DND-41 (cell line): ENCODE measurements around the gene TCF7L2.

ENCODE experiments used
- ATAC-seq: fragments of 200-7000 bp; cut with Tn5 transposase; 3 replicates; pipeline ENCODE4 v1.9.1; 2021; ENCODE audit warnings: low read depth; ENCODE audit not compliant: insufficient read depth
- DNase-seq: peaks from one replicate; pipeline ENCODE4 v3.0.0-alpha.2; 2020
- H2AFZ ChIP-seq: 2 replicates; pipeline ENCODE4 v1.6.0; 2012; ENCODE audit warnings: low read depth, low read length
- H3K27ac ChIP-seq: 2 replicates; pipeline ENCODE4 v1.5.1; 2012; ENCODE audit warnings: low read length, inconsistent platforms
- H3K27me3 ChIP-seq: fragments of 200-600 bp; sonication (generic); 2 replicates; pipeline ENCODE4 v1.6.0; 2012; ENCODE audit warnings: low read length, mild to moderate bottlenecking, inconsistent platforms; ENCODE audit not compliant: insufficient read depth, poor library complexity
- H3K36me3 ChIP-seq: 2 replicates; pipeline ENCODE4 v1.5.1; 2012; ENCODE audit warnings: low read length, inconsistent platforms; ENCODE audit not compliant: insufficient read depth
- H3K4me1 ChIP-seq: 2 replicates; pipeline ENCODE4 v1.5.1; 2012; ENCODE audit warnings: mild to moderate bottlenecking, low read length; ENCODE audit not compliant: insufficient read depth
- H3K4me2 ChIP-seq: 2 replicates; pipeline ENCODE4 v1.6.0; 2012; ENCODE audit warnings: mild to moderate bottlenecking, moderate library complexity, low read length, inconsistent platforms; ENCODE audit not compliant: insufficient read depth
- H3K4me3 ChIP-seq, 2 experiments: fragments of 200-600 bp in 1 of 2; shearing (Covaris generic) in 1 of 2; 2 replicates each; pipeline ENCODE4 v1.5.1; 2012 to 2016; ENCODE audit warnings: inconsistent platforms in 2 of 2, low read length in 2 of 2, mild to moderate bottlenecking in 2 of 2, low read depth in 1 of 2, moderate library complexity in 1 of 2
- H3K79me2 ChIP-seq: 2 replicates; pipeline ENCODE4 v1.6.0; 2012; ENCODE audit warnings: low read length, inconsistent platforms; ENCODE audit not compliant: insufficient read depth
- H3K9ac ChIP-seq: 2 replicates; pipeline ENCODE4 v1.6.0; 2012; ENCODE audit warnings: low read depth, mild to moderate bottlenecking, inconsistent platforms, low read length, moderate library complexity
- H3K9me3 ChIP-seq: 2 replicates; pipeline ENCODE4 v1.5.1; 2012; ENCODE audit warnings: low read length, moderate library complexity, mild to moderate bottlenecking, inconsistent platforms; ENCODE audit not compliant: insufficient read depth, severe bottlenecking
- H4K20me1 ChIP-seq: 2 replicates; pipeline ENCODE4 v1.6.0; 2012; ENCODE audit warnings: low read length; ENCODE audit not compliant: insufficient read depth
- EZH2 ChIP-seq: IDR thresholded peaks from 3 replicates; pipeline ENCODE4 v1.6.1; 2012; ENCODE audit warnings: borderline replicate concordance, low read depth, mild to moderate bottlenecking, moderate library complexity, low read length, inconsistent platforms; ENCODE audit not compliant: severe bottlenecking
- TF ChIP-seq, protein P1 (sequence below): IDR thresholded peaks from 2 replicates; pipeline ENCODE4 v1.5.1; 2012; ENCODE audit warnings: borderline replicate concordance, low read length, moderate library complexity, mild to moderate bottlenecking; ENCODE audit not compliant: poor library complexity, severe bottlenecking; ENCODE audit errors: extremely low read depth

Gene TCF7L2

DNA sequence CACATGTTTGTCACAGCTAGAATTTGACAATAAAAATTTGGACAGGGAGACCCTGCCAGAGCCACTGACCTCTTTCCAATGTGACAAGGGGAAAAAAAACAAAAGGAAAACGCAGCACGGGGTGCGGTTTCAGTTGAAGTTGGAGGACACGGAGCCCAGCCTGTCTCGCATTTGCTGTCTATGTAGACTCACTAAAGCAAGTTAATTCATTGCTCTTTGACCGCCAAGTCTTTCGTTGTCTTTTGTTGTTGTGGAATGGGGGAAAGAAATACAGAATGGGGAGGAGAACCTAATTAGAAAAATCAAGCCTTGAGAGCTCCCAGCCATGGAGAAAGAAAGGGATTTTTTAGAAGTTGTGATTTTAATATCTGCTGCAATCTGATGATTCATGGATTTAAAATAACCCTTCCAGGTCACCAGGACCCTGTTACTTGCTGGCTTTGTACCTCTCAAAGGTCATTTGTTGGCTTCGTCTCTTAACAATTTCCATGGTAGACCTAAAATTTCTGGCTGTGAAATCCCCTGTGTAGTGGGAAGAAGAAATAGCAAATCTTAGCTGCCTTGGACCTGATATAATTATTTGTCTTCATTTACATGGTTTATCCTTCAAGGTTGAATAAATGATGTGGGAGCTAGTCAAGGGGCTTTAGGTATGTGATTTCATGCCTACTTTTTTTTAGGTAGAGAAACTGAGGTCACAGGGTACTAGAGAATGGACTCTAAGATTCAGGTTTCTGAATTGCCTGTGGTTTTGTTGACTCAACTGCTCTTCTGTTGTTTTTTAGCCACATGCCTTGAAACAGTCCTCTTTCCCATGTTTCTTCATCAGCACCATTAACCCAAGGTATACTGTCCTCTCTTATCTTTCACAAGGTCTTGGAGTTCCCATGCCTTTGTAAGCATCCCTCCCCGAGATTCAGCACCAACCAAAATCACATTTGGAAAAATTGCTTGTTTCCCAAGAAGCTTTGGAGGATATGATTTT is 78.7 kb downstream of the TCF7L2 start:
- H3K4me1 ChIP-seq = peaks cover 3% of the 10 kb centered on the region; the same call in 1 of the 2 replicates
- ATAC-seq (no peak), DNase-seq (no peak)
- H3K79me2 ChIP-seq = peaks cover 78% of the 10 kb centered on the region
- TF ChIP-seq, protein P1, sequence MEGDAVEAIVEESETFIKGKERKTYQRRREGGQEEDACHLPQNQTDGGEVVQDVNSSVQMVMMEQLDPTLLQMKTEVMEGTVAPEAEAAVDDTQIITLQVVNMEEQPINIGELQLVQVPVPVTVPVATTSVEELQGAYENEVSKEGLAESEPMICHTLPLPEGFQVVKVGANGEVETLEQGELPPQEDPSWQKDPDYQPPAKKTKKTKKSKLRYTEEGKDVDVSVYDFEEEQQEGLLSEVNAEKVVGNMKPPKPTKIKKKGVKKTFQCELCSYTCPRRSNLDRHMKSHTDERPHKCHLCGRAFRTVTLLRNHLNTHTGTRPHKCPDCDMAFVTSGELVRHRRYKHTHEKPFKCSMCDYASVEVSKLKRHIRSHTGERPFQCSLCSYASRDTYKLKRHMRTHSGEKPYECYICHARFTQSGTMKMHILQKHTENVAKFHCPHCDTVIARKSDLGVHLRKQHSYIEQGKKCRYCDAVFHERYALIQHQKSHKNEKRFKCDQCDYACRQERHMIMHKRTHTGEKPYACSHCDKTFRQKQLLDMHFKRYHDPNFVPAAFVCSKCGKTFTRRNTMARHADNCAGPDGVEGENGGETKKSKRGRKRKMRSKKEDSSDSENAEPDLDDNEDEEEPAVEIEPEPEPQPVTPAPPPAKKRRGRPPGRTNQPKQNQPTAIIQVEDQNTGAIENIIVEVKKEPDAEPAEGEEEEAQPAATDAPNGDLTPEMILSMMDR = no peak
- TF ChIP-seq EZH2 = no peak
- no peaks in the 10 kb centered on the region for H3K36me3 ChIP-seq
- H3K9ac ChIP-seq = no peak overlapping the region
- H3K27ac ChIP-seq = no peak overlapping the region
- H3K9me3 ChIP-seq = no peaks in the 10 kb centered on the region
- H3K27me3 ChIP-seq = no peaks in the 10 kb centered on the region
- no peak overlapping the region for H3K4me2 ChIP-seq
- H4K20me1 ChIP-seq = peaks cover 48% of the 10 kb centered on the region
- no peak overlapping the region for H3K4me3 ChIP-seq
- H2AFZ ChIP-seq = no peak overlapping the region

DNA sequence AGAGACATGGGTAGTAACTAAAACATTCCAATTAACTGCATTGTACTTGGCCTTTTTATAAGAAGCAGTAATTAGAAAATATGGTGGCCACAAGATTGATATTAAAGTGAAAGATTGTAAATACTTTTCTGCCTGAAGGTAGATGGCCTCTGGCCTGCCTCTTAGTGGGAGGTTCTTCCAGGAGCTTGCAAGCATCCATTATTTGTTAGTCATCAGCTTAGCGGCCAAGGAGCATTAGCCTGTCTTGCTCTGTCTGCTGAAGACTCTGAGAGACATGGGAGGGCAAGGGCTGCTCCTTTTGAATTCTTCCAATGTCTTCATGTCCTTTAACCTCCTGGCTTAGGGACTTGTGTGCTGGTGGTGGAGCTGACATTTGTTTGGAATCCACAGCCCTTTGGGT is 80.4 kb downstream of the TCF7L2 start:
- no peak for ATAC-seq

DNA sequence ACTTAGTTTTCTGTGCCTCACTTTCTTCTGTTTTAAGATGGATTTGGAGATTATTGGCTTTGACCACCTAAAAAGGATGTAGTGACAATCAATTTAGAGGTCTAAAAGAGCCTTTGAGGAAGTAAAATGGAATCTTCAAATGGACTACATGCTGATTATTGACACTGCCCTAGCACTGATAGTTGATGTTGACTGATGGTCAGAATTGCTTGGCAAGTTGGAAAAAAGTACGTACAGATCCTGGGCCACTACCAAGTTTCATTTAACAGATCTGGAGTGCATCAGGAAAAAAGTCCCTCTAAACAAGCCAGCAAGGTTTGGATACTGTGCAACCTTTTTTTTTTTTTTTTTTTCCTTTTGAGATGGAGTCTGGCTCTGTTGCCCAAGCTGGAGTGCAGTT is 81.1 kb downstream of the TCF7L2 start:
- H2AFZ ChIP-seq = no peak overlapping the region
- H3K4me3 ChIP-seq = no peak overlapping the region
- peaks cover 3% of the 10 kb centered on the region; the same call in 1 of the 2 replicates for H3K4me1 ChIP-seq
- no peak for TF ChIP-seq EZH2
- TF ChIP-seq, protein P1 = no peak
- no peaks in the 10 kb centered on the region for H3K36me3 ChIP-seq
- peaks cover 77% of the 10 kb centered on the region for H3K79me2 ChIP-seq
- ATAC-seq (no peak), DNase-seq (no peak)
- H3K9ac ChIP-seq = no peak overlapping the region
- peaks cover 40% of the 10 kb centered on the region for H4K20me1 ChIP-seq
- no peaks in the 10 kb centered on the region for H3K9me3 ChIP-seq
- no peak overlapping the region for H3K4me2 ChIP-seq
- no peaks in the 10 kb centered on the region for H3K27me3 ChIP-seq
- no peak overlapping the region for H3K27ac ChIP-seq

More for the DNA sequence above, 80.4 kb downstream of the TCF7L2 start:
- H2AFZ ChIP-seq = no peak overlapping the region
- no peak overlapping the region for H3K9ac ChIP-seq
- no peak overlapping the region for H3K4me2 ChIP-seq
- no peak for TF ChIP-seq EZH2
- TF ChIP-seq, protein P1 = no peak
- H3K9me3 ChIP-seq = no peaks in the 10 kb centered on the region
- H3K36me3 ChIP-seq = no peaks in the 10 kb centered on the region
- no peak overlapping the region for H3K4me3 ChIP-seq
- DNase-seq = no peak
- H3K4me1 ChIP-seq = peaks cover 3% of the 10 kb centered on the region; the same call in 1 of the 2 replicates
- no peaks in the 10 kb centered on the region for H3K27me3 ChIP-seq
- H4K20me1 ChIP-seq = peaks cover 42% of the 10 kb centered on the region
- H3K79me2 ChIP-seq = peaks cover 80% of the 10 kb centered on the region
- H3K27ac ChIP-seq = no peak overlapping the region
